ENCODE data around the gene DNM3.

DNM3 gene

GRCh38 chr1:172410027-172410426 is 568.7 kb downstream of the DNM3 start:
- no peak overlapping the region for H3K4me3 ChIP-seq (ENCODE audit: low read depth, low read length)
- TF ChIP-seq CTCF (conservative IDR thresholded peaks at IDR 0.05; ENCODE audit: low read depth, low read length), result no peak
- DNase-seq (ENCODE audit: low read depth), result no peak

GRCh38 chr1:172411791-172412338 is 570.6 kb downstream of the DNM3 start:
- no peak for DNase-seq (ENCODE audit: low read depth)
- no peak for TF ChIP-seq CTCF (conservative IDR thresholded peaks at IDR 0.05; ENCODE audit: low read depth, low read length)
- H3K4me3 ChIP-seq (ENCODE audit: low read depth, low read length), result no peak overlapping the region

- no peak for TF ChIP-seq CTCF (conservative IDR thresholded peaks at IDR 0.05; ENCODE audit: low read depth, low read length)
- H3K4me3 ChIP-seq (ENCODE audit: low read depth, low read length), result no peak overlapping the region
- DNase-seq (ENCODE audit: low read depth), result peak; percentile 75
Observed at GRCh38 chr1:172414331-172414730, 573.0 kb downstream of the DNM3 start.

- H3K4me3 ChIP-seq (ENCODE audit: low read depth, low read length), result no peak overlapping the region
- no peak for TF ChIP-seq CTCF (conservative IDR thresholded peaks at IDR 0.05; ENCODE audit: low read depth, low read length)
- DNase-seq (ENCODE audit: low read depth), result no peak
Observed at GRCh38 chr1:172416496-172417035, 575.3 kb downstream of the DNM3 start.

GRCh38 chr1:172417557-172417956 is 576.3 kb downstream of the DNM3 start:
- H3K4me3 ChIP-seq (ENCODE audit: low read depth, low read length), result no peak overlapping the region
- TF ChIP-seq CTCF (conservative IDR thresholded peaks at IDR 0.05; ENCODE audit: low read depth, low read length), result no peak
- no peak for DNase-seq (ENCODE audit: low read depth)

GRCh38 chr1:172420385-172420784 is 579.1 kb downstream of the DNM3 start, which contains the start of gene C1orf105:
TSS of gene C1orf105 (plus strand) at chr1:172420685. CDS start at chr1:172420886, 201 bp downstream.
- TF ChIP-seq CTCF (conservative IDR thresholded peaks at IDR 0.05; ENCODE audit: low read depth, low read length), result no peak
- no peak for DNase-seq (ENCODE audit: low read depth)
- H3K4me3 ChIP-seq (ENCODE audit: low read depth, low read length), result no peak within 1 kb of the TSS

GRCh38 chr1:172421974-172422604 is 580.8 kb downstream of the DNM3 start:
- TF ChIP-seq CTCF (conservative IDR thresholded peaks at IDR 0.05; ENCODE audit: low read depth, low read length), result no peak

More at GRCh38 chr1:172421974-172422604, 580.8 kb downstream of the DNM3 start:
- DNase-seq (ENCODE audit: low read depth), result no peak
- H3K4me3 ChIP-seq (ENCODE audit: low read depth, low read length), result no peak overlapping the region

Measured in choroid plexus epithelial cell (primary cell).